Esophagus squamous epithelium (tissue), 4 donors: Measurements from ENCODE around the gene STAT1.

Source experiments
- CTCF ChIP-seq, 6 experiments: fragments of 450-650 bp in 4 of 6; fragments of 200-600 bp in 2 of 6; sonication (generic) in 2 of 6; IDR thresholded peaks; one replicate each; pipeline ENCODE4 v1.5.1; 2016 to 2019; ENCODE audit warnings: antibody characterized with exemption in 6 of 6, mild to moderate bottlenecking in 4 of 6, moderate library complexity in 4 of 6
- POLR2A ChIP-seq, 4 donors: fragments of 450-650 bp; IDR thresholded peaks; one replicate each; pipeline ENCODE4 v1.6.1; 2017; ENCODE audit warnings: antibody characterized with exemption in 4 of 4, mild to moderate bottlenecking in 4 of 4, moderate library complexity in 3 of 4

GRCh38 chr2:191001624-191002023 lies 12.3 kb downstream of the STAT1 start:
- TF ChIP-seq CTCF (IDR thresholded peaks at IDR 0.05) = no peak
- no peak for TF ChIP-seq POLR2A (IDR thresholded peaks at IDR 0.05)
